Neuronal stem cell (in vitro differentiated cells): ENCODE results near the gene DENND5A.

Experiments
- DNase-seq: peaks from one replicate; pipeline ENCODE4 v3.0.0-alpha.2; 2013; ENCODE audit warnings: low spot score
- H2AFZ ChIP-seq: one replicate; pipeline ENCODE4 v1.6.1; 2013; ENCODE audit warnings: mild to moderate bottlenecking, low read length, inconsistent platforms
- H2AK5ac ChIP-seq: 2 replicates; pipeline ENCODE4 v1.6.1; 2013; ENCODE audit warnings: low read depth, mild to moderate bottlenecking, inconsistent platforms, low read length, moderate library complexity, mixed read lengths
- H2BK120ac ChIP-seq: 2 replicates; pipeline ENCODE4 v1.6.1; 2013; ENCODE audit warnings: low read depth, mild to moderate bottlenecking, inconsistent platforms, low read length, moderate library complexity, mixed read lengths
- H2BK12ac ChIP-seq: one replicate; pipeline ENCODE4 v1.6.1; 2013; ENCODE audit warnings: low read length, inconsistent platforms
- H2BK15ac ChIP-seq: 2 replicates; pipeline ENCODE4 v1.6.1; 2013; ENCODE audit warnings: mild to moderate bottlenecking, low read length, inconsistent platforms, mixed read lengths
- H2BK5ac ChIP-seq: one replicate; pipeline ENCODE4 v1.6.1; 2013; ENCODE audit warnings: inconsistent platforms, mild to moderate bottlenecking, low read length, moderate library complexity
- H3K14ac ChIP-seq: one replicate; pipeline ENCODE4 v1.6.1; 2013; ENCODE audit warnings: low read length, inconsistent platforms
- H3K18ac ChIP-seq: 2 replicates; pipeline ENCODE4 v1.6.1; 2013; ENCODE audit warnings: low read length, inconsistent platforms
- H3K23ac ChIP-seq: 2 replicates; pipeline ENCODE4 v1.6.1; 2013; ENCODE audit warnings: low read depth, mild to moderate bottlenecking, mixed read lengths, low read length, inconsistent platforms; ENCODE audit not compliant: poor library complexity
- H3K27ac ChIP-seq: replicated peaks from 3 replicates; pipeline ENCODE4 v1.5.1; 2013; ENCODE audit warnings: low read length, inconsistent platforms
- H3K27me3 ChIP-seq, 3 experiments: 2 replicates each; pipeline ENCODE4 v1.6.1; 2013; ENCODE audit warnings: low read length in 3 of 3, mild to moderate bottlenecking in 2 of 3, inconsistent platforms in 1 of 3, low read depth in 1 of 3, mixed read lengths in 1 of 3, moderate library complexity in 1 of 3; ENCODE audit not compliant: control insufficient read depth in 3 of 3, insufficient read depth in 3 of 3
- H3K36me3 ChIP-seq, 2 donors: replicated peaks in 1 of 2; 2 replicates each; pipeline ENCODE4 v1.6.1; 2013; ENCODE audit warnings: low read length in 2 of 2; ENCODE audit not compliant: control insufficient read depth in 2 of 2, insufficient read depth in 2 of 2
- H3K4ac ChIP-seq: 2 replicates; pipeline ENCODE4 v1.6.1; 2013; ENCODE audit warnings: inconsistent platforms, mild to moderate bottlenecking, low read length, moderate library complexity
- H3K4me1 ChIP-seq, 2 donors: 1 replicate in 1 of 2; 2 replicates in 1 of 2; pipeline ENCODE4 v1.6.1; 2013; ENCODE audit warnings: low read length in 2 of 2, low read depth in 1 of 2; ENCODE audit not compliant: control insufficient read depth in 2 of 2, insufficient read depth in 1 of 2
- H3K4me2 ChIP-seq: one replicate; pipeline ENCODE4 v1.6.1; 2013; ENCODE audit warnings: mild to moderate bottlenecking, low read length, inconsistent platforms; ENCODE audit not compliant: insufficient read depth, poor library complexity, severe bottlenecking
- H3K4me3 ChIP-seq, 2 donors: 2 replicates each; pipeline ENCODE4 v1.5.1; 2013; ENCODE audit warnings: low read length in 2 of 2, mild to moderate bottlenecking in 2 of 2, inconsistent platforms in 1 of 2, moderate library complexity in 1 of 2
- H3K79me1 ChIP-seq: one replicate; pipeline ENCODE4 v1.6.1; 2013; ENCODE audit warnings: low read depth, mild to moderate bottlenecking, inconsistent platforms, low read length, moderate library complexity
- H3K9ac ChIP-seq: one replicate; pipeline ENCODE4 v1.6.1; 2013; ENCODE audit warnings: mild to moderate bottlenecking, low read depth, low read length, inconsistent platforms; ENCODE audit not compliant: poor library complexity
- H3K9me3 ChIP-seq, 2 donors: replicated peaks in 1 of 2; 2 replicates each; pipeline versions ENCODE3 to v1.6.1; 2013; ENCODE audit warnings: low read length in 2 of 2, mild to moderate bottlenecking in 2 of 2, inconsistent platforms in 1 of 2, low read depth in 1 of 2, mixed read lengths in 1 of 2, moderate library complexity in 1 of 2; ENCODE audit not compliant: control insufficient read depth in 2 of 2, insufficient read depth in 1 of 2
- H4K8ac ChIP-seq: one replicate; pipeline ENCODE4 v1.6.1; 2013; ENCODE audit warnings: low read depth, mild to moderate bottlenecking, inconsistent platforms, low read length, moderate library complexity
- H4K91ac ChIP-seq: one replicate; pipeline ENCODE4 v1.6.1; 2013; ENCODE audit warnings: low read length, low read depth, mild to moderate bottlenecking, inconsistent platforms; ENCODE audit not compliant: poor library complexity
- WGBS, 2 donors: extraction: QIAGEN DNeasy Blood & Tissue Kit; methylation state at CpG; one replicate each; pipeline ENCODE4 v1.1.7; 2013; ENCODE audit warnings: missing lambda C conversion rate in 2 of 2, mixed read lengths in 1 of 2; ENCODE audit not compliant: insufficient read length in 2 of 2, insufficient replicate concordance in 1 of 2; ENCODE audit errors: extremely low coverage in 2 of 2; 5-methylcytosine and 5-hydroxymethylcytosine counted together

Gene DENND5A

DNA sequence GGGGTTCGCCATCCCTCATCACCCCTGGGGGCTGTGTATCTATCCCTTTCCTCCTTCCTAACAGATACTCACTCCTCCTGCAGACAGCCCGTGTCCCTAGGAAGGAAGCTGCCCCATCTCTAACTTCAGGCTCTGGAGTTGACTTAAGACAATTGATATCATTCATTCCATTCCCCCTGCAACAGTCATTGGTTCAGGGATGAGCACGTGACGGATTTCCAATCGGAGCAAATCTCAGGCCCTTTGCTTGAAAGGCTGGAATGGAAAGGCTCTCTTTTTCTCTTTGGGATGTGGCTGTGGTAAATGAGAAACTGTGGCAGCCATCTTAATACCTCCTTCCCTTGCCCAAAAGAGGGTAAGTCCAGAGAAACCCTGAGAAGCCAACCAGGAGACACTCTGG lies 168.7 kb downstream of the DENND5A start:
- peaks cover 2 to 3% of the 10 kb centered on the region in 2 donors for H3K4me1 ChIP-seq
- no peak overlapping the region for H3K18ac ChIP-seq
- DNase-seq, result no peak
- no peak overlapping the region for H3K4ac ChIP-seq
- H3K79me1 ChIP-seq, result no peaks in the 10 kb centered on the region
- H2BK15ac ChIP-seq, result no peak overlapping the region
- H3K14ac ChIP-seq, result no peak overlapping the region
- no peak overlapping the region for H2BK5ac ChIP-seq
- H2AFZ ChIP-seq, result no peak overlapping the region
- peaks cover 0 to 18% (median 3%) of the 10 kb centered on the region in 3 experiments for H3K27me3 ChIP-seq
- no peak overlapping the region for H3K4me2 ChIP-seq
- H4K91ac ChIP-seq, result no peak overlapping the region
- no peaks in the 10 kb centered on the region for H3K36me3 ChIP-seq
- no peaks in the 10 kb centered on the region for H3K9me3 ChIP-seq
- no peak overlapping the region for H3K27ac ChIP-seq
- H3K9ac ChIP-seq, result no peak overlapping the region
- no peak overlapping the region for H2BK12ac ChIP-seq
- no peak overlapping the region for H2BK120ac ChIP-seq
- no CpG with 5 or more reads among the region's 5 CpGs for WGBS, 2 donors
- no peak overlapping the region for H2AK5ac ChIP-seq
- H3K23ac ChIP-seq, result no peak overlapping the region
- no peak overlapping the region for H3K4me3 ChIP-seq
- no peak overlapping the region for H4K8ac ChIP-seq

GRCh38 chr11:9095421-9095820 lies 169.7 kb downstream of the DENND5A start:
- Histone ChIP-seq H4K91ac (no peak overlapping the region), H3K79me1 (no peaks in the 10 kb centered on the region), H3K9ac (no peak overlapping the region), H3K4ac (no peak overlapping the region), H3K14ac (no peak overlapping the region), H3K4me3 (no peak overlapping the region), H3K4me2 (no peak overlapping the region), H2AK5ac (peak overlapping the region; percentile 83), H2BK5ac (no peak overlapping the region), H3K36me3 (no peaks in the 10 kb centered on the region), H3K23ac (peak overlapping the region; percentile 8), H3K27me3 (peaks cover 0 to 26% (median 8%) of the 10 kb centered on the region in 3 experiments), H2BK120ac (no peak overlapping the region), H2BK12ac (peak overlapping the region; percentile 65), H3K9me3 (no peaks in the 10 kb centered on the region), H3K18ac (peak overlapping the region; percentile 65), H3K4me1 (peaks cover 3 to 5% of the 10 kb centered on the region in 2 donors), H4K8ac (no peak overlapping the region), H2BK15ac (no peak overlapping the region), H2AFZ (no peak overlapping the region), H3K27ac (no peak overlapping the region)
- DNase-seq, result no peak
- whole genome bisulfite sequencing, 2 donors, result no CpG with 5 or more reads among the region's 12 CpGs

DNA sequence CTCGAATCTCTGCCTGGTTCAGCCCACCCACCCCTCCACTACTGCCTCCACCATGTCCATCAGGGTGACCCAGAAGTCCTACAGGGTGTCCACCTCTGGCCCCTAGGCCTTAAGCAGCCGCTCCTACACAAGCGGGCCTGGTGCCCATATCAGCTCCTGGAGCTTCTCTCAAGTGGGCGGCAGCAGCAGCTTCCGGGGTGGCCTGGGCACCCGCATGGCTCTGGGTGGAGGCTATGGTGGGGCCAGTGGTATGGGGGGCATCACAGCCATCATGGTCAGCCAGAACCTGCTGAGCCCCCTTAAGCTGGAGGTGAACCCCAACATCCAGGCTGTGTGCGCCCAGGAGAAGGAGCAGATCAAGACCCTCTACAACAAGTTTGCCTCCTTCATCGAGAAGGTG lies 170.7 kb downstream of the DENND5A start:
- Histone ChIP-seq H2BK5ac (no peak overlapping the region), H3K4me2 (no peak overlapping the region), H3K14ac (no peak overlapping the region), H4K91ac (no peak overlapping the region), H2BK15ac (no peak overlapping the region), H3K27ac (no peak overlapping the region), H3K9ac (no peak overlapping the region), H2AK5ac (no peak overlapping the region), H3K4ac (no peak overlapping the region), H3K4me1 (peaks cover 4 to 5% of the 10 kb centered on the region in 2 donors), H4K8ac (no peak overlapping the region), H3K79me1 (no peaks in the 10 kb centered on the region), H3K18ac (no peak overlapping the region), H2AFZ (no peak overlapping the region), H3K23ac (no peak overlapping the region), H2BK12ac (no peak overlapping the region), H3K36me3 (no peaks in the 10 kb centered on the region), H3K9me3 (no peaks in the 10 kb centered on the region), H3K4me3 (no peak overlapping the region), H2BK120ac (no peak overlapping the region), H3K27me3 (peaks cover 0 to 36% (median 15%) of the 10 kb centered on the region in 3 experiments)
- DNase-seq, result no peak
- no CpG with 5 or more reads among the region's 8 CpGs for WGBS, 2 donors

- H3K27ac ChIP-seq, result no peak overlapping the region
- no peak overlapping the region for H3K23ac ChIP-seq
- H2BK15ac ChIP-seq, result no peak overlapping the region
- H3K4me3 ChIP-seq, result no peak overlapping the region
- no peak overlapping the region for H2AFZ ChIP-seq
- no peak overlapping the region for H3K4ac ChIP-seq
- H2BK5ac ChIP-seq, result no peak overlapping the region
- no peaks in the 10 kb centered on the region for H3K36me3 ChIP-seq
- no peak overlapping the region for H4K8ac ChIP-seq
- DNase-seq, result no peak
- H2BK12ac ChIP-seq, result no peak overlapping the region
- no peak overlapping the region for H3K4me2 ChIP-seq
- H3K14ac ChIP-seq, result no peak overlapping the region
- no peak overlapping the region for H3K9ac ChIP-seq
- WGBS, 2 donors, result no CpG with 5 or more reads among the region's 10 CpGs
- H2BK120ac ChIP-seq, result no peak overlapping the region
- H2AK5ac ChIP-seq, result no peak overlapping the region
- no peak overlapping the region for H3K18ac ChIP-seq
- no peaks in the 10 kb centered on the region for H3K9me3 ChIP-seq
- H3K79me1 ChIP-seq, result no peaks in the 10 kb centered on the region
- H4K91ac ChIP-seq, result no peak overlapping the region
- H3K4me1 ChIP-seq, result peaks cover 4 to 5% of the 10 kb centered on the region in 2 donors
- H3K27me3 ChIP-seq, result peaks cover 0 to 48% (median 18%) of the 10 kb centered on the region in 3 experiments
Observed at GRCh38 chr11:9092853-9093778, 172.0 kb downstream of the DENND5A start.
